ENCODE data around the gene NHSL2. TPM values are rescaled to one million over a fixed set of nuclear protein-coding genes. Genes with fewer than 3 reads are reported as not detected.
A peak's percentile ranks its signal among the peaks of the same experiment; 100 is the strongest.

Gene NHSL2
- total RNA-seq, 1 donor from 2014 or later, result 13.0 TPM

DNA sequence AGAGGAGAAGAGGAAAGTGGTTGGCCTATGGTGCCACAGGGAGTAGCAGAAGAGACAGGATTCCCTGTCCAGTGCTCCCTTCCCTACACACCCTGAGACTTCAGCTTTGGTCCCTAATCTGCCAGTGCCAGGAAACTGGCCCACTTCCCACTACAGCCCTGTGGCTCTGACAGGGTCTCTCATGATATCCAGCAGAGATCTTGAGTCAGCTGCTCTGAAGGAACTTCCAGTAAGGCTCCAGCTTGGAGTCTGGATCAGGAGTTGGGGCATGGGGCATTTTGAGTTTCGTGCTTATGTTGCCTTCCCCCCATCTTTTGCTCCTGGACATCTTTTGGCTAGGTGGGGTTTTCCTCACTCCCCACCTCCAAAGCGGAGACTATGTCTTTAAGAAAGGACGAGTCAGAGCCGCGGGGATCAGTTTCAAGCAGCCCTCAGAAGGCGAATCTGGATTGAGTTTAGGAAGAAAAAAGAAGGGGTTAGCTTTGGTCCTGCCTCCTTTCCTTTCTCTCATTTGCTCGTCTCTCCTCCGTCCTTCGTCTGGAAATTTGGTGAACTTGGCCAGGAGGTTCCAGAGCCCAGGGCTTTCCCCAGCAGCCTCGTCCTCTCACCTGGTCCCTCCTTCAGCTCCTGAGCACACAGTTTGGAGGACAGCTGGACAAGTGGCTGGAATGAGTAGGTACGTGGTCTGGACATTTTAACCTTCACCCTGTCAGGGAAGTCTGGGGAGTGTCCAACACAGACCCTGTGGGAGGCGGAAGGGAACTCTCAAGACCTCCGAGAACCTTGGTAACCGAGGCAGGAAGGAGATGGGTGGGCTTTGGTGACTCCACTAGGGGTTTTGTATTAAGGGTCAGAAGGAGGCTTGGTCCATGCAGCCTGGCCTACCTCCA lies 116.6 kb downstream of the NHSL2 start:
- H3K27me3 Mint-ChIP-seq (ENCODE audit: low read depth, unreplicated experiment), result no peaks in the 10 kb centered on the region
- FAIRE-seq, result no peak
- Histone ChIP-seq H3K36me3 (ENCODE audit: insufficient read depth, low read length) (no peaks in the 10 kb centered on the region), H3K27ac (ENCODE audit: low read depth, low read length) (no peak overlapping the region), H2AFZ (ENCODE audit: low read depth, low read length) (no peak overlapping the region), H3K4me1 (ENCODE audit: insufficient read depth, low read length) (peaks cover 38% of the 10 kb centered on the region), H3K4me2 (ENCODE audit: low read length) (peak overlapping the region; percentile 52), H3K27me3 (ENCODE audit: insufficient read depth, low read length) (no peaks in the 10 kb centered on the region), H3K79me2 (ENCODE audit: insufficient read depth, low read length) (no peaks in the 10 kb centered on the region), H3K4me3 (ENCODE audit: insufficient read depth, low read depth, low read length) (no peak overlapping the region), H3K9ac (ENCODE audit: low read length) (peak overlapping the region; percentile 27), H4K20me1 (ENCODE audit: insufficient read depth, low read length) (no peaks in the 10 kb centered on the region), H3K9me3 (ENCODE audit: insufficient read depth, low read depth, low read length) (no peaks in the 10 kb centered on the region)
- H3K4me1 Mint-ChIP-seq (ENCODE audit: low read depth, unreplicated experiment), result peaks cover 23% of the 10 kb centered on the region
- no peak overlapping the region for H3K4me3 Mint-ChIP-seq (ENCODE audit: unreplicated experiment)
- TF ChIP-seq, protein P1, sequence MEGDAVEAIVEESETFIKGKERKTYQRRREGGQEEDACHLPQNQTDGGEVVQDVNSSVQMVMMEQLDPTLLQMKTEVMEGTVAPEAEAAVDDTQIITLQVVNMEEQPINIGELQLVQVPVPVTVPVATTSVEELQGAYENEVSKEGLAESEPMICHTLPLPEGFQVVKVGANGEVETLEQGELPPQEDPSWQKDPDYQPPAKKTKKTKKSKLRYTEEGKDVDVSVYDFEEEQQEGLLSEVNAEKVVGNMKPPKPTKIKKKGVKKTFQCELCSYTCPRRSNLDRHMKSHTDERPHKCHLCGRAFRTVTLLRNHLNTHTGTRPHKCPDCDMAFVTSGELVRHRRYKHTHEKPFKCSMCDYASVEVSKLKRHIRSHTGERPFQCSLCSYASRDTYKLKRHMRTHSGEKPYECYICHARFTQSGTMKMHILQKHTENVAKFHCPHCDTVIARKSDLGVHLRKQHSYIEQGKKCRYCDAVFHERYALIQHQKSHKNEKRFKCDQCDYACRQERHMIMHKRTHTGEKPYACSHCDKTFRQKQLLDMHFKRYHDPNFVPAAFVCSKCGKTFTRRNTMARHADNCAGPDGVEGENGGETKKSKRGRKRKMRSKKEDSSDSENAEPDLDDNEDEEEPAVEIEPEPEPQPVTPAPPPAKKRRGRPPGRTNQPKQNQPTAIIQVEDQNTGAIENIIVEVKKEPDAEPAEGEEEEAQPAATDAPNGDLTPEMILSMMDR (IDR thresholded peaks at IDR 0.05; ENCODE audit: insufficient read depth, low read depth, low read length), result no peak
- TF ChIP-seq EZH2 (IDR thresholded peaks at IDR 0.05; ENCODE audit: insufficient read depth, low read length), result no peak
- no peaks in the 10 kb centered on the region for H3K9me3 Mint-ChIP-seq (ENCODE audit: unreplicated experiment)
- peak overlapping the region; percentile 62 for H3K27ac Mint-ChIP-seq (ENCODE audit: unreplicated experiment)
- DNase-seq (ENCODE audit: low read depth), result no peak
- H3K36me3 Mint-ChIP-seq (ENCODE audit: low read depth, unreplicated experiment), result peaks cover 8% of the 10 kb centered on the region

DNA sequence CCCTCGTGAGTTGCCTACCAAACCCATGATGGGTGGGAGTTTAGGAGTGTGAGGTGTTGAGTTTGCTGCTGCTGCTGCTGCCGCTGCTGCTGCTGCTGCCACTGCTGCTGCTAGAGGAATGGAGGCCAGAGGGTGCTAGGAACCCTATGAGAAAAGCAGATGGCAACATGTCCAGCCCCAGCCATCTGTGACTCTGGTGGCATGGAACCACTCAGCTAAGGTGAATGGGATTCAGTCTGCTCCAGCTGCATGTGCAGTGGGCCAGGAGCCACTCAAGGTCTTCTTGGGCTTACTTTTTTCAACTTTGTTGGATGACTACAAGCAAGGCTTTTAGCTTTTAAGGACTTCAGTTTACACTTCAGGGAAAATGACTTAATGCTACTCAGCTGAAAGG lies 117.3 kb downstream of the NHSL2 start:
- DNase-seq (ENCODE audit: low read depth) (no peak), FAIRE-seq (no peak)
- TF ChIP-seq, protein P1 (IDR thresholded peaks at IDR 0.05; ENCODE audit: insufficient read depth, low read depth, low read length), result no peak
- no peak for TF ChIP-seq EZH2 (IDR thresholded peaks at IDR 0.05; ENCODE audit: insufficient read depth, low read length)
- H4K20me1 ChIP-seq (ENCODE audit: insufficient read depth, low read length), result no peaks in the 10 kb centered on the region
- peak overlapping the region; percentile 52 for H3K4me2 ChIP-seq (ENCODE audit: low read length)
- H3K27me3 Mint-ChIP-seq (ENCODE audit: low read depth, unreplicated experiment), result no peaks in the 10 kb centered on the region
- H3K4me3 Mint-ChIP-seq (ENCODE audit: unreplicated experiment), result no peak overlapping the region
- no peak overlapping the region for H3K27ac ChIP-seq (ENCODE audit: low read depth, low read length)
- no peaks in the 10 kb centered on the region for H3K79me2 ChIP-seq (ENCODE audit: insufficient read depth, low read length)
- peaks cover 4% of the 10 kb centered on the region for H3K36me3 Mint-ChIP-seq (ENCODE audit: low read depth, unreplicated experiment)
- no peak overlapping the region for H3K9ac ChIP-seq (ENCODE audit: low read length)
- H3K4me1 ChIP-seq (ENCODE audit: insufficient read depth, low read length), result peaks cover 38% of the 10 kb centered on the region
- H3K9me3 Mint-ChIP-seq (ENCODE audit: unreplicated experiment), result no peaks in the 10 kb centered on the region
- H2AFZ ChIP-seq (ENCODE audit: low read depth, low read length), result no peak overlapping the region
- no peak overlapping the region for H3K27ac Mint-ChIP-seq (ENCODE audit: unreplicated experiment)
- peaks cover 23% of the 10 kb centered on the region for H3K4me1 Mint-ChIP-seq (ENCODE audit: low read depth, unreplicated experiment)
- H3K36me3 ChIP-seq (ENCODE audit: insufficient read depth, low read length), result no peaks in the 10 kb centered on the region
- H3K4me3 ChIP-seq (ENCODE audit: insufficient read depth, low read depth, low read length), result no peak overlapping the region
- H3K27me3 ChIP-seq (ENCODE audit: insufficient read depth, low read length), result no peaks in the 10 kb centered on the region
- no peaks in the 10 kb centered on the region for H3K9me3 ChIP-seq (ENCODE audit: insufficient read depth, low read depth, low read length)
